ENCODE data around the gene FBXL2. TPM values are rescaled to one million over a fixed set of nuclear protein-coding genes. Genes with fewer than 3 reads are reported as not detected.

The FBXL2 gene
- total RNA-seq, 1 donor from 2014 or later, result 5.9 TPM

- no peaks in the 10 kb centered on the region for H3K36me3 ChIP-seq
- no peak for DNase-seq (ENCODE audit: extremely low spot score in 2 of 2)
- H3K27me3 ChIP-seq, result no peaks in the 10 kb centered on the region
- TF ChIP-seq POLR2AphosphoS5 (IDR thresholded peaks at IDR 0.05; ENCODE audit: insufficient read depth in 1 of 2, low read depth in 1 of 2), result no peak
- TF ChIP-seq POLR2A (IDR thresholded peaks at IDR 0.05), result no peak
- TF ChIP-seq CTCF (IDR thresholded peaks at IDR 0.05), result no peak
- H3K27ac ChIP-seq, result no peak overlapping the region
- no peaks in the 10 kb centered on the region for H3K9me3 ChIP-seq
- intact Hi-C loops (cut with DNase I), result no loop called here
- H3K4me1 ChIP-seq, result peaks cover 84% of the 10 kb centered on the region
- no peak overlapping the region for H3K4me3 ChIP-seq
These were observed 156.6 kb downstream of the FBXL2 start for GRCh38 chr3:33433843-33434242.

Small RNAs within 50 kb of the gene (small RNA-seq; reads per million reads assigned to genes)
- not detected for gene RNU7-110P

Other genes with a start within 250 kb of the FBXL2 start
- gene GLB1, start 180.3 kb upstream of the FBXL2 start, total RNA-seq, result 31.2 TPM
- 4.4 TPM for gene TMPPE, start 180.3 kb upstream of the FBXL2 start, total RNA-seq
- 272 TPM for gene CRTAP, start 163.4 kb upstream of the FBXL2 start, total RNA-seq
- 0.98 TPM for gene SUSD5, start 58.6 kb upstream of the FBXL2 start, total RNA-seq
- gene UBP1, start 163.0 kb downstream of the FBXL2 start, total RNA-seq, result 52.1 TPM

Measured in vagina (tissue), 2 donors.